Muscle of back (tissue), 11 donors: ENCODE results near the gene TYRP1. TPM values are rescaled to one million over a fixed set of nuclear protein-coding genes. Genes with fewer than 3 reads are reported as not detected.
A peak's percentile ranks its signal among the peaks of the same experiment; 100 is the strongest.

Experiments
- DNase-seq, 3 donors: peaks; one replicate each; pipeline versions ENCODE4 v3.0.0 to v3.0.0-alpha.2; 2013
- polyA plus RNA-seq, 10 donors: library from polyadenylated mRNA; unstranded; fragments of 120-200 nt; gene quantifications; one replicate each; pipeline ENCODE4 v1.2.1, GENCODE V29; 2013; ENCODE audit not compliant: insufficient read length in 10 of 10

TYRP1 gene
- polyA plus RNA-seq, 10 donors = 0.09 to 47.8 (median 0.41) TPM

- DNase-seq = peak in 1 of 3 donors; percentile 42
Measured at GRCh38 chr9:12696931-12697622, 3.9 kb downstream of the TYRP1 start.

DNA sequence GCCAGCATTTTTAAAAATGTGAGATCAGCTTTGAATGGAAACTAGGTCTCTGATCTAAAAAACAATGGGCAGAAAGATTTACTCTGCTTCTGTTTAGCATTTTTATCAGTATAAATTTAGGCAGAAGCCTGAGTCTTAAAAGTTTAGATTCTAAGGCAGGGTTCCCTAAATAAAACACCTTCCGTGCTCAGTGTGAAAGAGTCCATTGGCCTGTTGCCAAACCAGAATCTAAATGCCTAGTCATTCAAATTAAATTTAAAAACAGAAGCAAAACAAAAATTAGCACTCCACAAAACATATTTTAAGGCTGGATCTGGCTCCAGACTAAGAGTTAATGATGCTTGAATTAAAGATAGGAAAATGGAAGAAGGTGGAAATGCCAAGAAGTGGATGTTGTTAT, 4.5 kb downstream of the TYRP1 start:
- no peak for DNase-seq

DNA sequence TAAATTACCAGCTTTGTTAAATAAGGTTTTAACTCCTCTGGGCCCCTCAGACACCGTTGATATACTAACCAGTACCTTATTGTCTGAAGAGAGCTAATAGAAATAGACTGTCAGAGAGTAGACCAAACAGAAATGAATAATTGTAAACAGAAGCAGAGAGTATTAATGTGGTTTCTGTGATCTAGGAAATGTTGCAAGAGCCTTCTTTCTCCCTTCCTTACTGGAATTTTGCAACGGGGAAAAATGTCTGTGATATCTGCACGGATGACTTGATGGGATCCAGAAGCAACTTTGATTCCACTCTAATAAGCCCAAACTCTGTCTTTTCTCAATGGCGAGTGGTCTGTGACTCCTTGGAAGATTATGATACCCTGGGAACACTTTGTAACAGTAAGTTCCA, 5.1 kb downstream of the TYRP1 start:
- peak in 1 of 3 donors; percentile 22 for DNase-seq

- no peak for DNase-seq
Measured at GRCh38 chr9:12698986-12699385, 5.8 kb downstream of the TYRP1 start.

DNA sequence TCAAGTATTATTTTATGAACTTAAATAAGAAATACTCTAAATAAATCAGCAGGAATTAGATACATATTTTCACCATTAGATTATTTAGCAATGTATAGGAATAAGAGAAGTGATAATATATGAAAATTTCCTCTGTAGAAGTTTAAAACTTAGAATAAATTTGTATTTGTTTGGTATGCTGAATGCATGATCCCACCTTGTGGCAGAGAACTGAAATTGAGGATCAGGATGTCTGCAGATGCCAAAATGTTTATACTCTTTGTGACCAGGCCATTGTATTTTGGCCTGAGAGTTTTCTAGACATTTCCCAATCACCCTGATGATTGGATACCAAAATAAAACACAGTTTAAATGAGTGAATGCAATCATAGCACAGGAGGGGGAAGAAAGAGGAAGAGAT, 6.3 kb downstream of the TYRP1 start:
- no peak for DNase-seq

DNA sequence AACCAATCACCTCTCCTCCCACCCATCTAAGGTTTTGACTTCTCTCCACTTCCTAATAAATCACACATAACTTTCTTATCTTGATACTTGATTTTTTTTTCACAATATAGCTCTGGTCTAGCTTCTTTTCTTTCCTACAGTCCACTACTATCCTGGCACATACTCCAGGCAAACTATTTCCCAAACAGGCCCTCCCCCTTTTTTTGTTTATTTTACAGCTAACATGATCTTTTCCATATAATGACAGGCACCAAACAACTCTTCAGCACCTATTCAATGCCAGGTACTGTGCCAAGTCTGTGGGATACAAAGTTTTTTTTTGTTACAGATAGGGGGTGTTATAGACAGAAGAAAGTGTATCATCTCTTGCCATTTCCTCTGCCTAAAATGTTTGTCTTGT, 7.9 kb downstream of the TYRP1 start:
- DNase-seq = no peak

DNA sequence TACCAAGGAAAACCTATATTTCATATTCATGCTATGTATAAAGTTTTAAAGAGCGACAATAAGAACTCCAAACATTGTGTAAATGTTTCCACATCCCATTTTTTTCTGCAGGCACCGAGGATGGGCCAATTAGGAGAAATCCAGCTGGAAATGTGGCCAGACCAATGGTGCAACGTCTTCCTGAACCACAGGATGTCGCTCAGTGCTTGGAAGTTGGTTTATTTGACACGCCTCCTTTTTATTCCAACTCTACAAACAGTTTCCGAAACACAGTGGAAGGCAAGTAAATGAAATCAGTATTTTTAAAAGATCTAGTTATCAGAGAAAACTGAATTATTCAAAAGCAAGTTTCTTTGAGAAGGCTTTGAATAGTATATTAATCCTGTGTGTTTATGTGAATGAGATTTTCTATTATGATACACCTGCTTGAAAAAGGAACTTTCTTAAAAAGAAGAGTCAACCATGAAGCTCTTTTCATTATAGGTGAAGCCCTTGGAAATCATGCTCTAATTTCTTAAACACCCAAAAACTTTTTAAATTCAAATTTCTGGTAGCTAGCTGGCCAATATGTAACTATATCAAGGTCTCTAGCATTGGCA, 9.1 kb downstream of the TYRP1 start:
- peak; percentile 38 to 79 (median 70) for DNase-seq

GRCh38 chr9:12703996-12704395, 10.8 kb downstream of the TYRP1 start:
- no peak for DNase-seq

DNA sequence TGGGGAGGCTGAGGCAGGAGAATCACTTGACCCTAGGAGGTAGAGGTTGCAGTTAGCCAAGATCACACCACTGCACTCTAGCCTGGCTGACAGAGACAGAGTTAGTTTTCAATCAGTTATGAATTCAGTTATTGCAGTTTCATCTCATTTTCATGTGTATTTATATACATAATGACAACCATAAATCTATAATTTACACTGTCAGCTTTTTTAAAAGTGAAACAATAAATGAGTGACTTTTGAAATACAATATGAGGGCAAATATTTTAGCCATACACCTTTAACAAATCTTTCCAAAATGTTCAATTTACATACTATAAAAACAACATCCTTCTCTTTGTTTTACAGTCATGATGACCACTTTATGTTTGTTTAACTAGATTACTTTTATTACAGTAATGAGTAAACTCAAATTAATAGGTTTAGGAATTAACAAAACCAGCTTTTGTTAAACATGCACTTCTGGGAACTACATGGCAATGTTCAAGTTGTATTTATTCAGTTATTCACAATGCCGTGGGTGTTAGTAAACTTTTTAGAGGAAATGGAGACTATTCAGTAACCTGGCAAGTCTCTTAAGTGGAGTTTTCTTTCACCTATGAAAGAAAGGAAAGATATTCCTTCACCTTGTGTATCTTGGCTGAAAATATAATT, 12.7 kb downstream of the TYRP1 start:
- DNase-seq = no peak

DNA sequence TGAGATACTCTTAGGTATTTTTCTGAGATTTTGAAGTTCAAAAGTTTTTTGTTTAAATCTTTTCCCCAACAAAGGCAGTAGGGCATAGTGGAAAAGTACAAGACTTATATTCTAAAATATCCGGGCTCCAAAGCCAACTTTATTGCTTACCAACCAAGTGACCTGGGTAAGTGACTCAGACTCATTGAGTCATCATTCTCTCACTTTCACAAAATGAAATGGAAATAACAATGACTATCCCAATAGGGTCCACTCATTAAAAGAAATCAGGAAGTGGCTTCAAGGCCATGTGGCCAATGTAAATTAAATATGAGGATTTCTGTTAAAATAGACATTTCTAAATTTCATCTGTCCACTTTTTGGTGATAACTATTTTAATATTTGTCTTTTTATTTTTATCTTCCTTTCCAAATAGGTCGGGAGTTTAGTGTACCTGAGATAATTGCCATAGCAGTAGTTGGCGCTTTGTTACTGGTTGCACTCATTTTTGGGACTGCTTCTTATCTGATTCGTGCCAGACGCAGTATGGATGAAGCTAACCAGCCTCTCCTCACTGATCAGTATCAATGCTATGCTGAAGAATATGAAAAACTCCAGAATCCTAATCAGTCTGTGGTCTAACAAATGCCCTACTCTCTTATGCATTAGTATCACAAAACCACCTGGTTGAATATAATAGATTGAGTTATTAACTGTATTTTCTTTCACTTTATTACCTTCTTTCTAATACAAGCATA, 15.5 kb downstream of the TYRP1 start:
- DNase-seq = no peak

- DNase-seq = no peak
Measured at GRCh38 chr9:12712532-12712931, 19.3 kb downstream of the TYRP1 start.

- no peak for DNase-seq
Measured at GRCh38 chr9:12715268-12715667, 22.1 kb downstream of the TYRP1 start.

DNA sequence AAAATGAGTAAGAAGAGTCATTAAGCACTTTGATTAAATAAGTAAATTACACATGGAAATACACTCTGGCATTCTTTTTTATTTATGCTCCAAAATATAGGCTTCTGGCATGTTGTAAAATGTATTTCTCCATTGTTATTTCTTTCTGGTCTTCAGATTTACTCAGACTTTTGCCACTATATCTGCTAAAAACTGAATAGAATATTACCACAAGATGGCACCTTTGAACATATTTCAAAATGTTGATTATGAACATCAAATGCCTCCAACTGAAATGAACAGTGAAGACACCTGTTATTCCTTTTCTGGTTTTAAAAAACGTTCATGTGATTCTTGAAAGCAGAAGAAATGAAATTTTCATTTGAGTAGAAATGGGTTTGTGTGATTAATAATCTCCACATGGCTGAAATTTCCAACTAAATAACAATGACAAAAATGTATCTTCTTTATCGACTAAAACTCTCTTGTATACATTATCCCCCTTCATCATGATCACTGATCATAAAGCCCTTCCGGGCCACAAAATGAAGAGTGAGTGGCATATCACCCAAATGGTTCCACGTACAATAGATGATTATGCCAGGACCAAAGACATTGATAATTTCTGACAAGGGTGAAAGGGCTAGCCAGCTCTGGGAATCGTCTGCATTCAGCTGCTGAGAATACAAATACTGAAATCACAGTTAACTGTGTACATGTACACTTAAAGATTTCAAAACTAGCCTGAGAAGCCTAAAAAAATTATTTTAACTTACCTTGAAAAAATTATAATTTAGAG, 23.8 kb downstream of the TYRP1 start:
- DNase-seq = no peak

DNA sequence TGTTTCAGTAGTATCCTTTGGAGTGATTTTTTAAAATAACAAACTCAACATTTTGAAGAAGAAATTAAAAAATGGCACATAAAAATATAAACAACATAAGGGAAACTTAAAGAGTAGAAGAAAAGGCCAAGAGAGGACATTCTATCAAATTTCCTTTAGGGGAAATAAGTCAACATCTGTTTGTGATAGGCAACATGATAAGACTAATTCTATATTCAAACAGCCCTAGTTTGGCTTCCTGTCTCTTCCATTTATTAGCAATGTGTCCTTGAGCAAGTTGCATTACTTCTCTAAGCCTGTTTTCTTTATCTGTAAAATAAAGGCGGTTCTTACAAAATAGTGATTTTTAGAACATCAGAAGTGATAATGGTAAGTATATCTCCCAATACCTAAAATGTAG, 24.7 kb downstream of the TYRP1 start:
- DNase-seq = no peak

- DNase-seq = peak in 1 of 3 donors; percentile 59
Measured at GRCh38 chr9:12718482-12719026, 25.4 kb downstream of the TYRP1 start.

GRCh38 chr9:12719431-12719830, 26.2 kb downstream of the TYRP1 start:
- DNase-seq = peak in 2 of 3 donors; percentile 25 to 56

GRCh38 chr9:12720551-12720950, 27.4 kb downstream of the TYRP1 start:
- DNase-seq = no peak

DNA sequence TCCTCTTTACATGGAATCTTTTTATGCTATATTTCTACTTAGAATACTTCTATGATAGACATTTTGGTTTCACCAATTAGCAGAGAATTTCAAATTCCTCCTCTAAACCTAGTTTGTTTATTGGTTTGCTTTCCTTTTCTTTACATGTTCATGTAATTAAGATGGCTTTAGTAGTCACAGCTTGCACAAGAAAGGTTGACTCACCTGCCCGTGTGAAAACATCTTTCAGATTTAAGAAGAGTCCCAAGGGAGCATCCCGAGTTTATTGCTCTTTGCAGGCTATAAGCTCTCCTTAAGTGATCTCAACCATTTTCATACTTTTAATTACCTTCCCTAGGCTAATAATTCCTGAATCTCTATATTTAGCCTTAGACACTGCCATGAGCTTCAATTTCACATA, 28.9 kb downstream of the TYRP1 start:
- no peak for DNase-seq

DNA sequence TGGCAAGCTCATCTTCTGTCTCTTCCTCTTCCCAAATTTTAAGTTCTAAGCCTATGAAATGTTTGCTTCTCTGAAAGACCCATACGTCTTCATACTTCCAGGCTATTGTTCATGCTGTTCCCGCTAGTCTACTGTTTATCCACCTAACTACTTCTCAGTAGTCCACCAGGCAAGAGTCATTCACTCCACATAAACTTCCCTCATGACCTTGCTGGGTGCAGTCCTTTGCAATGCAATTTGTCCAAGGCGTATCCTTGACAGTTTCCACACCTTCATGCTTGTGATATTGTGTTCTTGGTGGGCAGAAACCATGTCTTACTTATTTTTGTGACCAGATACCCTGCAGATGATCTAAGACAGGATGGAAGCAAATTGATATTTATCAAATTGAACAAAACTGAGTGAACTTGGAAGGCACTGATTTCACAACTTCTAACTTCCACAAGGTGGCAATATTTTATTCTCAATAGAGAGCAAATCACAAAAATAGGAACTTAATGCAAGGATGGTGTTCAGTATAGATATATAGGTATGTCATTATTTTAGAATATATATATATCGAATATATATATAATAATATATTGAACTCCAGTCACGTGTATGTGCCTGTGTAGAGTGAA, 30.3 kb downstream of the TYRP1 start:
- peak in 2 of 3 donors; percentile 10 to 54 for DNase-seq

DNA sequence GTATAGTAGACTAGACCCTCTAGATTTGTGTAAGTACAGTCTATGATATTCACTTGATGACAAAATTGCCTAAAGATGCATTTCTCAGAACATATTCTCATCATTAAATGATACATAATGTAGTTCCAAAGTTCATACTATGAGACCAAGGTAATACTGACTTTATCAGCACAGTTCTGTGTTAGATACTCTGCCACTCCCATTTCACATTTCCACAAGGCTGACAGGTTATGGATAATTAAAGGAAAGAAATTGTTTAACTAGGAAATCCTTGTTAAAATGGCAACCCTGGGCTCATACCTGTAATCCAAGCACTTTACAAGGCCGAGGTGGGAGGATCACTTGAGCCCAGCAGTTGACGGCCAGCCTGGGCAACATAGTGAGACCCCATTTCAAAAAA, 33.6 kb downstream of the TYRP1 start:
- DNase-seq = no peak

DNA sequence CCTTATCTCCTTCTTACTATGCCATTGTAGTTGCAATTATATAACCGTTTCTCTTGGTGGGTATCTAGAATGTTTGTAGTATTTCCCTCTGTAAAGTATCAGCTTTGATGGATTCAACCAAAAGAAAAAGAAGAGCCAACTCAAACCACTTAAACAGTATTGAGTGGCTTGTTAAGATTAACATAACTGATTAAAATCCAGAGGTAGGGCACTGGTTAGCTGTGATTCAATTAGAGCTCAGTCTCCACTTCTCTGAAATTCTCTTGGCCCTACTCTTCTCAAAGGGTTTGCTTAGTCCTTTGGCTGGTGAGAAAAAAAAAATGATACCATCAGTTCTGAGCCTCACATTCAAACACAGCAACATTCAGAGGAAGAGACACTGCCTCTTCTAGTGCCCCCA, 37.0 kb downstream of the TYRP1 start:
- DNase-seq = no peak
